WTC11 (cell line): ENCODE data around the gene EIF2AK2. TPM values are rescaled to one million over a fixed set of nuclear protein-coding genes. Genes with fewer than 3 reads are reported as not detected.

ENCODE experiments used
- ATAC-seq: fragments of 200-7000 bp; cut with Tn5 transposase; 2 replicates; pipeline ENCODE4 v1.10.0; 2021; ENCODE audit warnings: mild to moderate bottlenecking, moderate library complexity
- CTCF ChIA-PET: fragments of 300-600 bp; sonication (Branson Sonifier 250); formaldehyde crosslinking; loops from one replicate; lab custom pipeline; 2021; ENCODE audit warnings: antibody characterized with exemption; lab: Charles Lee
- POLR2A ChIA-PET: fragments of 350-600 bp; sonication (Branson Sonifier 250); formaldehyde crosslinking; loops from one replicate; lab custom pipeline; 2021; ENCODE audit warnings: antibody characterized with exemption; lab: Charles Lee
- DNase-seq: peaks from one replicate; pipeline ENCODE4 v3.0.0; 2021; ENCODE audit warnings: low spot score
- H3K27ac Mint-ChIP-seq: 2 replicates; pipeline ENCODE4 v1.8.0; 2021; ENCODE audit warnings: mixed read lengths
- H3K27me3 Mint-ChIP-seq: 2 replicates; pipeline ENCODE4 v1.8.0; 2021; ENCODE audit warnings: low read depth, mild to moderate bottlenecking, moderate library complexity, mixed read lengths
- H3K36me3 Mint-ChIP-seq: 2 replicates; pipeline ENCODE4 v1.8.0; 2021; ENCODE audit warnings: mixed read lengths
- H3K4me1 Mint-ChIP-seq: 2 replicates; pipeline ENCODE4 v1.8.0; 2022; ENCODE audit warnings: mixed read lengths
- H3K4me3 Mint-ChIP-seq: 2 replicates; pipeline ENCODE4 v1.8.0; 2021; ENCODE audit warnings: mild to moderate bottlenecking, moderate library complexity, mixed read lengths
- H3K9me3 Mint-ChIP-seq: 2 replicates; pipeline ENCODE4 v1.8.0; 2021; ENCODE audit warnings: mixed read lengths
- ATF1 ChIP-seq: sonication (generic); formaldehyde crosslinking; IDR thresholded peaks from 2 replicates; pipeline ENCODE4 v1.8.1; 2023; ENCODE audit warnings: mild to moderate bottlenecking, moderate library complexity, missing genetic modification reagents
- CREB1 ChIP-seq: sonication (generic); formaldehyde crosslinking; IDR thresholded peaks from 2 replicates; pipeline ENCODE4 v1.8.0; 2023; ENCODE audit warnings: mild to moderate bottlenecking, missing genetic modification reagents
- ESRRA ChIP-seq: sonication (generic); formaldehyde crosslinking; IDR thresholded peaks from 2 replicates; pipeline ENCODE4 v1.8.1; 2022; ENCODE audit warnings: mild to moderate bottlenecking, missing genetic modification reagents, borderline replicate concordance
- ETV6 ChIP-seq: sonication (generic); formaldehyde crosslinking; IDR thresholded peaks from 2 replicates; pipeline ENCODE4 v1.8.1; 2022; ENCODE audit warnings: mild to moderate bottlenecking, missing genetic modification reagents
- FOXK1 ChIP-seq: sonication (generic); formaldehyde crosslinking; IDR thresholded peaks from 2 replicates; pipeline ENCODE4 v1.8.0; 2022; ENCODE audit warnings: mild to moderate bottlenecking, moderate library complexity, missing genetic modification reagents
- GABPB1 ChIP-seq: sonication (generic); formaldehyde crosslinking; IDR thresholded peaks from 2 replicates; pipeline ENCODE4 v1.8.1; 2023; ENCODE audit warnings: mild to moderate bottlenecking, missing genetic modification reagents
- HMGA2 ChIP-seq: fragments of 250-450 bp; sonication (Bioruptor Pico); IDR thresholded peaks from 2 replicates; pipeline ENCODE4 v1.4.0; 2021; ENCODE audit warnings: mild to moderate bottlenecking, moderate library complexity
- JUN ChIP-seq: sonication (generic); formaldehyde crosslinking; IDR thresholded peaks from 2 replicates; pipeline ENCODE4 v1.8.0; 2023; ENCODE audit warnings: mild to moderate bottlenecking, missing genetic modification reagents
- MXD4 ChIP-seq: fragments of 250-450 bp; sonication (Bioruptor Pico); IDR thresholded peaks from 2 replicates; pipeline ENCODE4 v1.8.0; 2021; ENCODE audit warnings: mild to moderate bottlenecking, moderate library complexity, borderline replicate concordance
- NFATC4 ChIP-seq: fragments of 250-450 bp; sonication (Bioruptor Pico); IDR thresholded peaks from 2 replicates; pipeline ENCODE4 v1.9.0; 2021; ENCODE audit warnings: mild to moderate bottlenecking
- RORB ChIP-seq: fragments of 250-450 bp; sonication (Bioruptor Pico); IDR thresholded peaks from 2 replicates; pipeline ENCODE4 v1.9.0; 2021; ENCODE audit warnings: mild to moderate bottlenecking
- SMAD4 ChIP-seq: sonication (generic); formaldehyde crosslinking; IDR thresholded peaks from 2 replicates; pipeline ENCODE4 v1.8.0; 2022; ENCODE audit warnings: mild to moderate bottlenecking, missing genetic modification reagents
- ZNF121 ChIP-seq: sonication (generic); formaldehyde crosslinking; IDR thresholded peaks from 2 replicates; pipeline ENCODE4 v1.8.0; 2023; ENCODE audit warnings: missing genetic modification reagents
- ZNF138 ChIP-seq: sonication (generic); formaldehyde crosslinking; conservative IDR thresholded peaks from 2 replicates; pipeline ENCODE4 v1.8.1; 2022; ENCODE audit warnings: mild to moderate bottlenecking, moderate library complexity, missing genetic modification reagents
- ZNF219 ChIP-seq: sonication (generic); formaldehyde crosslinking; IDR thresholded peaks from 2 replicates; pipeline ENCODE4 v1.8.0; 2023; ENCODE audit warnings: missing genetic modification reagents, mild to moderate bottlenecking, borderline replicate concordance
- ZNF317 ChIP-seq: sonication (generic); formaldehyde crosslinking; IDR thresholded peaks from 2 replicates; pipeline ENCODE4 v1.8.1; 2023; ENCODE audit warnings: low read depth, mild to moderate bottlenecking, moderate library complexity, missing genetic modification reagents, borderline replicate concordance
- ZNF671 ChIP-seq: fragments of 250-450 bp; sonication (Bioruptor Pico); IDR thresholded peaks from 2 replicates; pipeline ENCODE4 v1.8.0; 2021; ENCODE audit warnings: mild to moderate bottlenecking
- total RNA-seq: library from RNA; stranded (reverse); gene quantifications from 3 replicates; pipeline ENCODE4 v1.2.3, GENCODE V29; 2021
- TF ChIP-seq, protein P1 (sequence below): fragments of 250-450 bp; sonication (Bioruptor Pico); IDR thresholded peaks from 2 replicates; pipeline ENCODE4 v1.9.0; 2021; ENCODE audit warnings: mild to moderate bottlenecking
- TF ChIP-seq, protein P2 (sequence below): fragments of 200-600 bp; IDR thresholded peaks from 2 replicates; pipeline ENCODE4 v1.8.0; 2022; ENCODE audit warnings: antibody characterized with exemption
- TF ChIP-seq, protein P3 (sequence below): sonication (generic); formaldehyde crosslinking; conservative IDR thresholded peaks from 2 replicates; pipeline ENCODE4 v1.8.1; 2022; ENCODE audit warnings: mild to moderate bottlenecking, missing genetic modification reagents
- TF ChIP-seq, protein P4 (sequence below): sonication (generic); formaldehyde crosslinking; IDR thresholded peaks from 2 replicates; pipeline ENCODE4 v1.8.1; 2023; ENCODE audit warnings: mild to moderate bottlenecking, missing genetic modification reagents, moderate library complexity
- TF ChIP-seq, protein P5 (sequence below): fragments of 250-450 bp; sonication (Bioruptor Pico); conservative IDR thresholded peaks from 2 replicates; pipeline ENCODE4 v1.9.0; 2021; ENCODE audit warnings: mild to moderate bottlenecking
- TF ChIP-seq, protein P6 (sequence below): sonication (generic); formaldehyde crosslinking; IDR thresholded peaks from 2 replicates; pipeline ENCODE4 v1.8.0; 2023; ENCODE audit warnings: missing genetic modification reagents
- TF ChIP-seq, protein P7 (sequence below): sonication (generic); formaldehyde crosslinking; IDR thresholded peaks from 2 replicates; pipeline ENCODE4 v1.8.1; 2022; ENCODE audit warnings: low read depth, missing genetic modification reagents, borderline replicate concordance
- TF ChIP-seq, protein P8 (sequence below): sonication (generic); formaldehyde crosslinking; IDR thresholded peaks from 2 replicates; pipeline ENCODE4 v1.8.0; 2023; ENCODE audit warnings: mild to moderate bottlenecking, missing genetic modification reagents

Gene EIF2AK2
- total RNA-seq, 1 experiment from 2014 or later, result 34.2 TPM

DNA sequence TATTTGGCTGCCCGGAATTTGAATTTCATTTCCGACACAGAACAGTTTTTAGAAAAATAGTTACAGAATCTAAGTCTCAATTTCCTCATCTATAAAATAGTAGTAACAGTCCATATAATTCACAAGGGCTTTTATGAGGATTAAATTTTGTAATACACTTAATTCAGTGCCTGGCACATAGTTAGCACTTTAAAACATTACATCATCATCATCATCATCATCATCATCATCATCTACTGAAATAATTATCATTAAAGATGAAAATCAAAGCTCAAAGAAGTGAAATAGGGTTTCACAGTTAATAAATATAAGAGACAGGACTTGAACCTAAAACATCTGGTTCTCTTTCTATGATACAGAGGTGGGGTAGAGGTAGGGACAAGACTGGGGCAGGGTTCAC lies 85.8 kb downstream of the EIF2AK2 start:
- ATAC-seq (no peak), DNase-seq (no peak)
- no peak overlapping the region for H3K27ac Mint-ChIP-seq
- no peak overlapping the region for H3K4me3 Mint-ChIP-seq
- peaks cover 13% of the 10 kb centered on the region for H3K9me3 Mint-ChIP-seq
- TF ChIP-seq, protein P1, sequence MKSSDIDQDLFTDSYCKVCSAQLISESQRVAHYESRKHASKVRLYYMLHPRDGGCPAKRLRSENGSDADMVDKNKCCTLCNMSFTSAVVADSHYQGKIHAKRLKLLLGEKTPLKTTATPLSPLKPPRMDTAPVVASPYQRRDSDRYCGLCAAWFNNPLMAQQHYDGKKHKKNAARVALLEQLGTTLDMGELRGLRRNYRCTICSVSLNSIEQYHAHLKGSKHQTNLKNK (CRISPR knock-in tag), result no peak
- no peak for TF ChIP-seq ZNF138 (CRISPR knock-in tag)
- TF ChIP-seq HMGA2, result no peak
- no peak for TF ChIP-seq GABPB1
- TF ChIP-seq SMAD4 (CRISPR knock-in tag), result no peak
- TF ChIP-seq, protein P2, sequence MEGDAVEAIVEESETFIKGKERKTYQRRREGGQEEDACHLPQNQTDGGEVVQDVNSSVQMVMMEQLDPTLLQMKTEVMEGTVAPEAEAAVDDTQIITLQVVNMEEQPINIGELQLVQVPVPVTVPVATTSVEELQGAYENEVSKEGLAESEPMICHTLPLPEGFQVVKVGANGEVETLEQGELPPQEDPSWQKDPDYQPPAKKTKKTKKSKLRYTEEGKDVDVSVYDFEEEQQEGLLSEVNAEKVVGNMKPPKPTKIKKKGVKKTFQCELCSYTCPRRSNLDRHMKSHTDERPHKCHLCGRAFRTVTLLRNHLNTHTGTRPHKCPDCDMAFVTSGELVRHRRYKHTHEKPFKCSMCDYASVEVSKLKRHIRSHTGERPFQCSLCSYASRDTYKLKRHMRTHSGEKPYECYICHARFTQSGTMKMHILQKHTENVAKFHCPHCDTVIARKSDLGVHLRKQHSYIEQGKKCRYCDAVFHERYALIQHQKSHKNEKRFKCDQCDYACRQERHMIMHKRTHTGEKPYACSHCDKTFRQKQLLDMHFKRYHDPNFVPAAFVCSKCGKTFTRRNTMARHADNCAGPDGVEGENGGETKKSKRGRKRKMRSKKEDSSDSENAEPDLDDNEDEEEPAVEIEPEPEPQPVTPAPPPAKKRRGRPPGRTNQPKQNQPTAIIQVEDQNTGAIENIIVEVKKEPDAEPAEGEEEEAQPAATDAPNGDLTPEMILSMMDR, result no peak
- no peak for TF ChIP-seq CREB1 (CRISPR knock-in tag)
- TF ChIP-seq, protein P3, sequence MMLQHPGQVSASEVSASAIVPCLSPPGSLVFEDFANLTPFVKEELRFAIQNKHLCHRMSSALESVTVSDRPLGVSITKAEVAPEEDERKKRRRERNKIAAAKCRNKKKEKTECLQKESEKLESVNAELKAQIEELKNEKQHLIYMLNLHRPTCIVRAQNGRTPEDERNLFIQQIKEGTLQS (CRISPR knock-in tag), result no peak
- no peak for TF ChIP-seq ZNF671
- TF ChIP-seq ETV6, result no peak
- CTCF ChIA-PET, result no interaction called here
- POLR2A ChIA-PET, result no interaction called here
- peaks cover 20% of the 10 kb centered on the region for H3K36me3 Mint-ChIP-seq
- H3K4me1 Mint-ChIP-seq, result no peaks in the 10 kb centered on the region
- H3K27me3 Mint-ChIP-seq, result no peaks in the 10 kb centered on the region

DNA sequence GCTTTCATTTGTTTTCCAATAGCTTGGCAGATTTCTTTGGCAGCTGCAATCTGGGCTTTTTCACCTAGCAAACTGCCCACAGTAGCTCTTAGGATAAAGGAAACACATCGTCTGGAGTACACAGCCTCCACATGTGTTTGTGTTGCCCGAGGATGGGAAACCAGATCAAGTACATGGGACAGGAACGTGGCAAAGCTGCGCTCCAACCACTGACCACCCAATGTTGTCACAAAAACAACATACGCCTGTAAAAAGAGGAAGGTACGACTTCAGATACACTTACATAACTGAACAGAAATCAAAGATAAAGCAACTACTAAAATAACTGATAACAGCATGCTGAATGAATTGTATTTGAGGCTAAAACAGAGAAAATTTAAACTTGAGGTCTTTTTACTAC lies 88.1 kb downstream of the EIF2AK2 start:
- CTCF ChIA-PET, result no interaction called here
- H3K36me3 Mint-ChIP-seq, result peaks cover 7% of the 10 kb centered on the region
- no peaks in the 10 kb centered on the region for H3K4me1 Mint-ChIP-seq
- DNase-seq (no peak), ATAC-seq (no peak)
- peaks cover 3% of the 10 kb centered on the region for H3K9me3 Mint-ChIP-seq
- POLR2A ChIA-PET, result no interaction called here
- H3K4me3 Mint-ChIP-seq, result no peak overlapping the region
- H3K27ac Mint-ChIP-seq, result no peak overlapping the region
- no peaks in the 10 kb centered on the region for H3K27me3 Mint-ChIP-seq
- no peak for TF ChIP-seq RORB (CRISPR knock-in tag)
- no peak for TF ChIP-seq HMGA2
- no peak for TF ChIP-seq ZNF138 (CRISPR knock-in tag)
- no peak for TF ChIP-seq ZNF121 (CRISPR knock-in tag)
- TF ChIP-seq, protein P4, sequence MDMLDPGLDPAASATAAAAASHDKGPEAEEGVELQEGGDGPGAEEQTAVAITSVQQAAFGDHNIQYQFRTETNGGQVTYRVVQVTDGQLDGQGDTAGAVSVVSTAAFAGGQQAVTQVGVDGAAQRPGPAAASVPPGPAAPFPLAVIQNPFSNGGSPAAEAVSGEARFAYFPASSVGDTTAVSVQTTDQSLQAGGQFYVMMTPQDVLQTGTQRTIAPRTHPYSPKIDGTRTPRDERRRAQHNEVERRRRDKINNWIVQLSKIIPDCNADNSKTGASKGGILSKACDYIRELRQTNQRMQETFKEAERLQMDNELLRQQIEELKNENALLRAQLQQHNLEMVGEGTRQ (CRISPR knock-in tag), result no peak
- no peak for TF ChIP-seq CREB1 (CRISPR knock-in tag)
- no peak for TF ChIP-seq ATF1
- no peak for TF ChIP-seq ZNF317 (CRISPR knock-in tag)
- TF ChIP-seq, protein P5, sequence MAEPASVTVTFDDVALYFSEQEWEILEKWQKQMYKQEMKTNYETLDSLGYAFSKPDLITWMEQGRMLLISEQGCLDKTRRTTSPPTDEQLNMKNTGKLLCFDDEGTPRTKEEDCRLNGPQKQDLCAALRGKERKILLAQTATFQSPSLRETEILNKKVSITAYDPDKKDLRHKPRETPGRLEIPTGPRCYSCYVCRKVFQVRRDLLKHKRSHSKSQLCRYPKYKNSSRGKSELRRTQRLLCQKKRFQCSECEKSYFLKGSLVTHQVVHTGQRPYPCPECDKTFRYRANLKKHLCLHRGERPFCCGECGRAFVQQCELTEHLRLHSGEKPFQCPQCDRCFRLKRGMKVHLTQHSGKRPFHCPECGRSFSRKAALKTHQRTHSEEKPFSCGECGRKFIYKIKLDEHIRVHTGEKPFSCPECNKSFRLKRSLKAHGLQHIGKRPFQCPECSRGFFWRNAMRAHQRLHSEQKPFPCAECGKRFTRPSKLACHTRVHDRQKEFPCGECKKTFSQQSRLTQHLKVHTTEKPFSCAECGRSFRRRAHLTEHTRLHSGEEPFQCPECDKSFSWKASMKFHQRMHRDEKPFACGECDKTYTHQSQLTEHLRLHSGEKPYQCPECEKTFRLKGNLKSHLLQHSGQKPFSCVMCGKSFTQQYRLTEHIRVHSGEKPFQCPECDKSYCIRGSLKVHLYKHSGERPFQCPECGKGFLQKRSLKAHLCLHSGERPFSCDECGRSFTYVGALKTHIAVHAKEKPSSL (CRISPR knock-in tag), result no peak
- no peak for TF ChIP-seq GABPB1
- TF ChIP-seq ZNF219 (CRISPR knock-in tag), result no peak
- no peak for TF ChIP-seq ESRRA (CRISPR knock-in tag)
- TF ChIP-seq MXD4 (CRISPR knock-in tag), result no peak
- TF ChIP-seq, protein P6, sequence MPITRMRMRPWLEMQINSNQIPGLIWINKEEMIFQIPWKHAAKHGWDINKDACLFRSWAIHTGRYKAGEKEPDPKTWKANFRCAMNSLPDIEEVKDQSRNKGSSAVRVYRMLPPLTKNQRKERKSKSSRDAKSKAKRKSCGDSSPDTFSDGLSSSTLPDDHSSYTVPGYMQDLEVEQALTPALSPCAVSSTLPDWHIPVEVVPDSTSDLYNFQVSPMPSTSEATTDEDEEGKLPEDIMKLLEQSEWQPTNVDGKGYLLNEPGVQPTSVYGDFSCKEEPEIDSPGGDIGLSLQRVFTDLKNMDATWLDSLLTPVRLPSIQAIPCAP, result no peak
- TF ChIP-seq, protein P7, sequence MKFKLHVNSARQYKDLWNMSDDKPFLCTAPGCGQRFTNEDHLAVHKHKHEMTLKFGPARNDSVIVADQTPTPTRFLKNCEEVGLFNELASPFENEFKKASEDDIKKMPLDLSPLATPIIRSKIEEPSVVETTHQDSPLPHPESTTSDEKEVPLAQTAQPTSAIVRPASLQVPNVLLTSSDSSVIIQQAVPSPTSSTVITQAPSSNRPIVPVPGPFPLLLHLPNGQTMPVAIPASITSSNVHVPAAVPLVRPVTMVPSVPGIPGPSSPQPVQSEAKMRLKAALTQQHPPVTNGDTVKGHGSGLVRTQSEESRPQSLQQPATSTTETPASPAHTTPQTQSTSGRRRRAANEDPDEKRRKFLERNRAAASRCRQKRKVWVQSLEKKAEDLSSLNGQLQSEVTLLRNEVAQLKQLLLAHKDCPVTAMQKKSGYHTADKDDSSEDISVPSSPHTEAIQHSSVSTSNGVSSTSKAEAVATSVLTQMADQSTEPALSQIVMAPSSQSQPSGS (CRISPR knock-in tag), result no peak
- TF ChIP-seq, protein P8, sequence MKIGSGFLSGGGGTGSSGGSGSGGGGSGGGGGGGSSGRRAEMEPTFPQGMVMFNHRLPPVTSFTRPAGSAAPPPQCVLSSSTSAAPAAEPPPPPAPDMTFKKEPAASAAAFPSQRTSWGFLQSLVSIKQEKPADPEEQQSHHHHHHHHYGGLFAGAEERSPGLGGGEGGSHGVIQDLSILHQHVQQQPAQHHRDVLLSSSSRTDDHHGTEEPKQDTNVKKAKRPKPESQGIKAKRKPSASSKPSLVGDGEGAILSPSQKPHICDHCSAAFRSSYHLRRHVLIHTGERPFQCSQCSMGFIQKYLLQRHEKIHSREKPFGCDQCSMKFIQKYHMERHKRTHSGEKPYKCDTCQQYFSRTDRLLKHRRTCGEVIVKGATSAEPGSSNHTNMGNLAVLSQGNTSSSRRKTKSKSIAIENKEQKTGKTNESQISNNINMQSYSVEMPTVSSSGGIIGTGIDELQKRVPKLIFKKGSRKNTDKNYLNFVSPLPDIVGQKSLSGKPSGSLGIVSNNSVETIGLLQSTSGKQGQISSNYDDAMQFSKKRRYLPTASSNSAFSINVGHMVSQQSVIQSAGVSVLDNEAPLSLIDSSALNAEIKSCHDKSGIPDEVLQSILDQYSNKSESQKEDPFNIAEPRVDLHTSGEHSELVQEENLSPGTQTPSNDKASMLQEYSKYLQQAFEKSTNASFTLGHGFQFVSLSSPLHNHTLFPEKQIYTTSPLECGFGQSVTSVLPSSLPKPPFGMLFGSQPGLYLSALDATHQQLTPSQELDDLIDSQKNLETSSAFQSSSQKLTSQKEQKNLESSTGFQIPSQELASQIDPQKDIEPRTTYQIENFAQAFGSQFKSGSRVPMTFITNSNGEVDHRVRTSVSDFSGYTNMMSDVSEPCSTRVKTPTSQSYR (CRISPR knock-in tag), result no peak
- TF ChIP-seq JUN (CRISPR knock-in tag), result no peak
- no peak for TF ChIP-seq NFATC4
- no peak for TF ChIP-seq FOXK1 (CRISPR knock-in tag)
